Measurements from ENCODE around the gene CHST15.

CHST15 gene, protein sequence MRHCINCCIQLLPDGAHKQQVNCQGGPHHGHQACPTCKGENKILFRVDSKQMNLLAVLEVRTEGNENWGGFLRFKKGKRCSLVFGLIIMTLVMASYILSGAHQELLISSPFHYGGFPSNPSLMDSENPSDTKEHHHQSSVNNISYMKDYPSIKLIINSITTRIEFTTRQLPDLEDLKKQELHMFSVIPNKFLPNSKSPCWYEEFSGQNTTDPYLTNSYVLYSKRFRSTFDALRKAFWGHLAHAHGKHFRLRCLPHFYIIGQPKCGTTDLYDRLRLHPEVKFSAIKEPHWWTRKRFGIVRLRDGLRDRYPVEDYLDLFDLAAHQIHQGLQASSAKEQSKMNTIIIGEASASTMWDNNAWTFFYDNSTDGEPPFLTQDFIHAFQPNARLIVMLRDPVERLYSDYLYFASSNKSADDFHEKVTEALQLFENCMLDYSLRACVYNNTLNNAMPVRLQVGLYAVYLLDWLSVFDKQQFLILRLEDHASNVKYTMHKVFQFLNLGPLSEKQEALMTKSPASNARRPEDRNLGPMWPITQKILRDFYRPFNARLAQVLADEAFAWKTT

DNA sequence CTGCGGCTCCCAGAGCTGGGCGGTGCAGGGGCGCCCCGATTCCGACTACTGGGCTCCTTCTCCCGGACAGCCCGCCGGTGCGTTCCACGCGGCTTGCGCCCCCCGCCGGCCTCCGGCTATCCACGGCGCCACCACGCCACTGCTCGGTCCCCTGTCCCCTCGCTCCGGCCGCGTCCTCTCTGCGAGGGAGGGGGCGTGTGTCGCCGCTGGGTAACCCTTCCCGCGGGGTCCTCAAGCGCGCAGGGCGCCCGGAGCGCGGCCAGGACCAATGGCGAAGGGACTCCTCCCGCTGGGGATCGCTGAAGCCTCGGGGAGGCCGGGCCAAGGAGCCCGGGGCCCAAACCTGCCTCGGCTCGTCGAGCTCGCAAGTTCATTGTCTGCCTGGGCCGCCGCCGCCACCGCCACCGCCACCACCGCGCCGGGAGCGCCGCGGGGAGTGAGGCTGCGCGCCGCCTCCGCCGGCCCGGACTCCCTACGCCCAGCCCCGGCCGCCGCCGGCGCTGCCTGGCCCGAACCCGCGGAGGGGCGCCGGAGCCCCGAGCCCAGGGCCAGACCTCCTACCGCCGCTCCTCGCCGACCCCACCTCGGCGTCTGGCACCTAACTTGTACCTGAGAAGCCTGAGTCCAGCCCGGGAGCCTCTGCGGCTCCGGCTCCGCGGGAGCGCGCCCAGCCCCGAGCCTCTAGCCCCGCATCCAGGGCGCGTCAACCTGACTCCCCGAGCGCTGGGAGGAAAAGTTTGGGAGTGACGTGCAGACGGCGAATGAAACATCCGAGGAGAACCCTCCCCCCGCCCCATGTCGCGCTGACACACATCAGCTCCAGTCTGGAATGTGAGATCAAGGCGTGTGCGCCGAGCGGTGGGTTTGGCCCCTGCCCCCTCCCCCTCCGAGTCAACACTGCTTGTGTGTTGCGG is at the start of gene CHST15:
Gene CHST15, minus strand, starts transcription at position 739 of the 914 bp plus-strand sequence. CDS start 47,386 bp downstream, outside the sequence.
- DNase-seq (ENCODE audit: low read depth), result no peak

DNA sequence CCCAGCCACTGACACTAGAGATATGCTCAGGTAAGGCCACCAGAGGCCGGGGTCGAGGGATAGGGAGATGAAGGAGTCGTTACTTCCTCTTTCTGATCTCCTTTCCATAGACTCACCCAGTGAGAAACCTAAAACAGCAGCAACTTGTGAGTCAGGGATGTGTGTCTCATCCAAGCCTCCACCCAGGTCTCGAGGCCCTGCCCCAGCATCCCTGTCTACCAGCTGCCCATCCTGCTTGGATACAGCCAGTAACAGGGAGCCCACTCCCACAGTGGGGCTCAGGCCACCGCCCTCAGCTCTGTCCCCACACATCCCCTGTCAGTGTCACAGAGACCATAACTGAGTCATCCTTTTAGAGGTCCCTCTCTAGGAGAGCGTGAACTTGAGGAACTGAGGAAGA is 49.6 kb upstream of the CHST15 start:
- no peak for DNase-seq (ENCODE audit: low read depth)

DNA sequence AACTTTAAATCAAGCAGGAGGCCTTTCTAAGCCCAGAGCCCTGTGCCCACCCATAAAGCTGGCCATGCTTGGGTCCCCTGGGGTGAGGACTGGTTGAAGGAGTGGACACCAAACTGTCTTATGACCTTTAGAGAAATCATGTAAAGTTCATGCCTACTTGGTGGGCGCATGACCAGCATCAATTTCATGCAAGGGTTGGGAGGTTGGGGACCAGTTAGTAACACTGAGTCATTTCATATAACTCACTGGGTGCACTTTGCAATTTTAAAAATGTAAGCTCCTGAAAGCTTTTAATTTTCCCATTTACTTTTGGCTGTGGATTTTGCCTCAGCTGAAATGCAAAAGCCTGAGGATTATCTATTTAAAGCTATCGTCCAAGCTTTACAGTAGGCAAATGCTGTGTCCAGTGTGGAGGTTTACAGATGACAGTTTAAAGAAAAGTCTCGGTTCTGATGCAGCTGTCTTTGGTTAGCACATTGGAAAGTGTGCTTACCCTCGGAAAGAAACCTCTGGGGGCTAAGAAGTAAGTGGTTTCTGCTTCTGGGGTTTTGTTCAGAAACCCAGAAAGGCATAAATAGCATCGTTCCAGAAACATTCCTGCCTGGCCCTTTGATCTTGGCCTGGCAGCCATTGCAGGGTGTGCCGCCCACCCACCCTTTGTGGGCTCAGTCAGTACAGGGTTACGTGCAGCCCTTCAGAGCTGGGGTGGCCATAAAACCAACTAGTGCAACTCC is 48.8 kb upstream of the CHST15 start:
- no peak for DNase-seq (ENCODE audit: low read depth)

- DNase-seq (ENCODE audit: low read depth), result no peak
Observed at GRCh38 chr10:124138883-124139348, 45.5 kb upstream of the CHST15 start.

DNA sequence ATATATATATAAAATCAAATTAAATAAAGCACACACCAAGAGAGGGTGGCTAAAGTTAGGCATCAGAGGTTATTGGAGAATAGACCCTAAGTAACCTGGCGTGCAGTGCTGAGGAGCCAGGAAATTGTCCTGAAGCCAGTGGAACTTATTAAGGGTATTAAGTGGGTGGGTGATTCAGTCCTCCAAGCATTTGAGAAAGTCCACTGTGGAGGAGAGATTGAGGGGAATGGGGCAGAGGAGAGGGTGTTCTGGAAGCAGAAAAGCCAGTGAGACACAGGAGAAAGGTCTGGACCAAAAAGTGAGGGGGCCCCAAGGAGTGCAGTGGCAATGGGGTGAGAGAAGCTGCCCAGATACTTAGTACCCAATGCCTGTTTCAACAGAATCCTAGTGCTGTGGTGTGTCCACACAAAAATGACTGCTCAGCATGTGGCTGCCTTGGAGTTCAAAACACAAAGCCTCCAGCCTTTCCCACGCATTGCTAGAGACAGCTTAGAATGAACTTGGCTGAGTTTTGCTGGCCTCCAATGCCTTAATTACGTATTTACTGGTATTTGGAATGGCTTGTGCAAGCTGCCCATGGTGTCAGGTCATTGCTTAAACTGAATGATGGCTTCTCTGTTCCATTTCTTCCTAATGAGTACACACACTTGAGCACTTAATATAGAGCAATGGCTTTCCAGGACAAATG is 44.9 kb upstream of the CHST15 start:
- no peak for DNase-seq (ENCODE audit: low read depth)

GRCh38 chr10:124134251-124134893 is 41.0 kb upstream of the CHST15 start:
- no peak for DNase-seq (ENCODE audit: low read depth)

DNA sequence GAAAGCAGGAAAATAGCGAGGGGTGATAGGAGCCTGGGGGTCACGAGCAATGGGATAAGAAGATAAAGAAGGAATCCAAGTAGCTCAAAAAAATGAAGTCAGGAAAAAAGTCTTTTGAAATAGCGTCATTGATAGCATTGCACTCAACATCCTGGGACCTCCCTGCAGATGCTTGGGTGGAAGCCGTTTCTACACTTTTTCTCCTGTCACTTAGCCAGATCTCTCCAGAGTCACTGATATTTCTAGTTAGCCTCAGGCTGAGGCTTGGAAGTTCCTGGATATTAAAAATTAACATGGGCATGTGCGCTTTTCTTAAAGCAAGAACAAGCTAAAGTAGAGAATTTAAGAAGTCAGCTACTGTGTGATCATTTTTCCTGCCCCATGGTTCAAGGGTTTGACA is 39.5 kb upstream of the CHST15 start:
- DNase-seq (ENCODE audit: low read depth), result no peak

- DNase-seq (ENCODE audit: low read depth), result no peak
Observed at GRCh38 chr10:124132306-124132705, 38.9 kb upstream of the CHST15 start.

- DNase-seq (ENCODE audit: low read depth), result no peak
Observed at GRCh38 chr10:124131172-124131571, 37.8 kb upstream of the CHST15 start.

- DNase-seq (ENCODE audit: low read depth), result no peak
Observed at GRCh38 chr10:124130198-124130900, 37.0 kb upstream of the CHST15 start.

DNA sequence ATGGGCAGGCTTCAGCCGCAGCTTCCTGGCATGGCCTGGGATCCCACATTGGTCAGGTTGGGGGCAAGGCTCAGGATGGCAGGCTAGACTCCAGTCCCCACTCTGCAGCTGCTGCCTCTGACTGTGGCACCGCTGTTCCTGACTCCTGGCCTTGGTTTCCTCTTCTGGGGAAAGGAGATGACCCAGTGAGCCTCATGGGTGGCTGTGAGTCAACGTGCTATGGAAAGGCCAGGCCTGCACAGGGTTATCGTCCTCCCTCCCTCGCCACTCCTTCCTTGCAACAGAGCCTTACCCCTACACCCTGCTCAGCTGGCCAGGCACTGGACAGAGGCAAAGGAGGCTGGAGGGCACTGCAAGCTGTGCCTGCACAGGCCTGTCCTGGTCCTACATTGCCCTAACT is 36.1 kb upstream of the CHST15 start:
- DNase-seq (ENCODE audit: low read depth), result no peak

DNA sequence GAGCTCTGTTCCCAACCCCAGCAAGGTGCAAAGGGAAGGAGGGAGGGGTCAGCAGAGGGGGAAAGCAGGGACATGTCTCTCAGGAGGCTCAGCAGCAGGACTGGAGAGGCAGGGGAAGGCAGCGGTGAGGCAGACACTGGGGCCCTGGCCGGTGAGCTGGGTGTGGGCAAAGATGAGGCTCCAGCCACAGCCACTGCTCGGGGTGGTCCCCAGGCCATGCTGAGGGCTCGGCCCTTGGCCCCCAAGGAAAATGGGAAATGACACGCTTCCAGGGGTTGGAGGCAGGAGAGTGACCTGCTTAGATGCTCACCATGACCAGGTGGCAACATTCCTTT is 35.4 kb upstream of the CHST15 start:
- no peak for DNase-seq (ENCODE audit: low read depth)

DNA sequence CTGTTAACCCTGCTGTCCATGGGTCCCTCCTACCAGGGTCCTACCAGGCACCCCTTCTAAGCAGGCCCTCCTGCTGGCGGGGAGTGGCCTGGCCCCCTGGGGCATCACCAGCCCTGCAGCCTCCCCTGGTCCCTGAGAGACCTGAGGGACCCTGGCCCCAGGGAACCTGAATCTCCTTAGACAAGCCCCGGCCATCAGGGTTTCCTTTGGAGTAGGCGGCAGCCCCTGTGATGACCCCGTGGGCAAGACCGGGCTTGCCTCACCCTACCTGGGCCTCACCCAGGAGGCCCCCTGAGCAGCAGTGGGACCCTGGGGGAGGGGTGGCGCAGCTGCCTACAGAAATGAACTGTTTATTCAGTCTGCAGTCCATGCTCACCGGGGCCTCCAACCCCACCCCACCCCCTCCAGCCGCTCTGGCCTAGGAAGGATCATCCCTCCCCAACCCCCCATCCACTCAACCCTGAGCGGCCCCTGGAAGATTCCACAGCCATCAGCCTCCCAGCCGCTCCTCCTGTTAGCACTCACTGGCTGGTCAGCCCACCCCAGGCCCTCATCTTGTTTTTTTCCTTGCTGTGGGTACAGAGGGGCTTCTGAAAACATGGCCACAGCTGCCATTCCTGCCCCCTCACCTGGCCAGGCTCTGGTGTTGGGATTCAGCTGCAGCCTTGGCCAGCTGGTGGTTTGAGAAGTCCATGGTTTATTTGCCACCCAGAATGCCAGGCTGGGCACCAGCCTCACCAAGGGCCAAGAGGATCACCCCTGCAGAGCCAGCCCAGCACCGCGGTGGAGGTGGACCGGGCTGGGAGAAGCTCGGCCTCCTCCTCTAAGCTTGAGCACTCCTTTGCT is 34.8 kb upstream of the CHST15 start:
- DNase-seq (ENCODE audit: low read depth), result no peak

GRCh38 chr10:124127563-124127962 is 34.2 kb upstream of the CHST15 start:
- no peak for DNase-seq (ENCODE audit: low read depth)

- no peak for DNase-seq (ENCODE audit: low read depth)
Observed at GRCh38 chr10:124126983-124127385, 33.6 kb upstream of the CHST15 start.

DNA sequence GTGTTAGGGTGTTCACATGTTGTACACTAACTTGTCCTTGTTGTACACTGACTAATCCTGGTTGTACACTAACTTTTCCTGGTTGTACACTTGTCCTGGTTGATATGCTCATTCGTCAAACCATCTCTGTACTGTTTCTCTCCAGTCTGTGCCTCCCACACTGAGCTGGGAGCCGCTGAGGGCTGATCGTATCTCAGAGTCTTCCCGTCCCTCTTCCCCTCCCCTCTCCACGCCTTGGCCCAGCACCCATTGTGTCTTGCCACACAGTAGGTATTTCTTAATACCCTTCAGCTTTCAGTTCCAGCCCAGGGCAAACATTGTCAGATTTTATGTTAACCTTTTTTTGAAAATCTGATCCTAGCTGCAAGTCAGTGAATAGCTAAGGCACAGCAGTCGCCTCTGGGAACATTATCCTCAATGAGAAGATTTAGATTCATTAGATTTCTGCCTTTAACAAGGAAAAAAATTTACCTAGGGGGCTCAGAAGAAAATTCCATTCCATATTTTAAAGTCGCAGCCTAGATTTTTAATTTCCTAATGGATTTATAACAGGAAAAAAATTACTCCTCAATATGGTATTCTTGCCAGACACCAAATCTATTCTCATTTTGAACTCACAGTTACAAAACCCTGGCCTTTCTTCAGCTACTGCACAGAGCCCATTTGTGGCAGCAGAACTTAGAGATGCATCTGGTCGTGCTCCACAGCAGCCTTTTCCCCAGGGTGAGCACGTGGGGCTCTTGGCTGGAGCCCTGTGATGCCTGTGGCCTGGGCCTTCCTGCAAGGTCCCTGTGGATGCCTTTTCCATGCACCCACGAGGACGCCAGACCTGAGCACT is 33.0 kb upstream of the CHST15 start:
- no peak for DNase-seq (ENCODE audit: low read depth)

DNA sequence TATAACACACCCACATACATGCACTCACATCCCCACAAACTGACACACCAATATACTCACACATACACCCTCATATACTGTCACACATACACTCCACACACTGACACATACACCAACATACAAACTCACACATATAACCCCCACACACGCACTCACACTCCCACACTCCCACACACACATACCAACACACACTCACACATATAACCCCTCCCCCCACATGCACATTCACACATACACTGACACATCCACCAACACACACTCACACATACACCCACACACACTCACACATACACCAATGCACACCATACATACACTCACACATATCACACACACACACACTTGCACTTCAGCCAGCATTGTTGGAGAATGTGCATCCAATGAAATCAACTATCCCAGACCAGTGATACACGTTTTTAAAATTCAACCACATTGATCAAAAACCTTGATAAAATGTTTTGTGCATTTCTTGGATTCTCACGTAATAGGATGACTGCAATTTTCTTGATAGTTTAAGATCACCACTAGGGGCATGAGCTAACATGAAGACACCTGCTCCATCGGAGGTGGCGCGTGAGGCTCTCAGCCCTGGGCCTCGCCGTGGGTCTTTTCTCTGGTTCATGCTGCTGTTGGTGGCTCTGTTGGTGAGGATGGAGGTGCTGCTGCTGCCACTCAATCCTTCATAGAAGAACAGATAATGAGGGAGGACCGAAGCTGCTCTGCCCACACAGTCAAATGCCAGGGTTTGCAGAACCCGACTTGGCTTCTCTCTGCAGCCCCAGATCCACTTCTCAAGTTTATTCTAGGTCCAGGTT is 32.1 kb upstream of the CHST15 start:
- DNase-seq (ENCODE audit: low read depth), result no peak

DNA sequence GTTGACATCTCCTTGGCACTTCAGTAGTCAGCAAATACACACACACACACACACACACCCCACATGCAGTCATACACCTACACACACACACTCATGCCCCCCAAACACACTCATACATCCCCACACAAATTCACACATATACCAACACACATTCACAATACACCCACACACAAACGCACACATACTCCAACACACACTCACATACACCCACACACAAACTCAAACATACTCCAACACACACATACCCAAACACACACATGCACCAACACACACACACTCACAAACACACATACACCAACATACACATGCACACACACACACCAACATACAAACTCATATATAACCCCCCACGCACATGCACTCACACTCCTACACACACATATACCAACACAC is 31.4 kb upstream of the CHST15 start:
- DNase-seq (ENCODE audit: low read depth), result no peak

Data from CMK (cell line).